RCC 7860 (cell line): ENCODE measurements around the gene VEZF1.

Experiments used
- DNase-seq: peaks from one replicate; pipeline ENCODE4 v3.0.0-alpha.2; 2015; ENCODE audit warnings: low spot score
- FAIRE-seq: peaks from 2 replicates; lab custom pipeline; 2012; peaks lifted over from hg19 to GRCh38; lab: Jason Lieb, UNC

Gene VEZF1

GRCh38 chr17:57953705-57954396 is 34.2 kb downstream of the VEZF1 start:
- FAIRE-seq: no peak
- no peak for DNase-seq

GRCh38 chr17:57953219-57953618 is 34.8 kb downstream of the VEZF1 start:
- no peak for DNase-seq
- FAIRE-seq: no peak

- DNase-seq: no peak
- no peak for FAIRE-seq
Measured at GRCh38 chr17:57949649-57950048, 38.4 kb downstream of the VEZF1 start.

GRCh38 chr17:57948555-57949420 is 39.3 kb downstream of the VEZF1 start:
- peak; percentile 99 for FAIRE-seq
- DNase-seq: peak; percentile 100

- no peak for FAIRE-seq
Measured at GRCh38 chr17:57948169-57948554, 39.9 kb downstream of the VEZF1 start.

GRCh38 chr17:57947369-57947768 is 40.7 kb downstream of the VEZF1 start:
- DNase-seq: no peak
- FAIRE-seq: no peak

More at GRCh38 chr17:57948169-57948554, 39.9 kb downstream of the VEZF1 start:
- no peak for DNase-seq

- peak; percentile 82 for FAIRE-seq
- peak; percentile 84 for DNase-seq
Measured at GRCh38 chr17:57946798-57947358, 41.2 kb downstream of the VEZF1 start.

GRCh38 chr17:57945996-57946797 is 41.9 kb downstream of the VEZF1 start:
- FAIRE-seq (no peak), DNase-seq (no peak)

- FAIRE-seq: no peak
- no peak for DNase-seq
Measured at GRCh38 chr17:57944908-57945307, 43.1 kb downstream of the VEZF1 start.

GRCh38 chr17:57943645-57944044 is 44.4 kb downstream of the VEZF1 start:
- FAIRE-seq (no peak), DNase-seq (no peak)

- FAIRE-seq: peak; percentile 10
Measured at GRCh38 chr17:57943140-57943539, 44.9 kb downstream of the VEZF1 start.

GRCh38 chr17:57941384-57942370 is 46.4 kb downstream of the VEZF1 start:
- FAIRE-seq (no peak), DNase-seq (no peak)

More at GRCh38 chr17:57943140-57943539, 44.9 kb downstream of the VEZF1 start:
- DNase-seq: peak; percentile 13

- DNase-seq (no peak), FAIRE-seq (no peak)
Measured at GRCh38 chr17:57940653-57941329, 47.3 kb downstream of the VEZF1 start.

GRCh38 chr17:57940231-57940630 is 47.8 kb downstream of the VEZF1 start:
- DNase-seq (no peak), FAIRE-seq (no peak)

GRCh38 chr17:57939797-57940196 is 48.3 kb downstream of the VEZF1 start:
- FAIRE-seq: no peak
- DNase-seq: no peak

- FAIRE-seq: no peak
- no peak for DNase-seq
Measured at GRCh38 chr17:57938061-57938502, 50.0 kb downstream of the VEZF1 start.

- FAIRE-seq: no peak
- no peak for DNase-seq
Measured at GRCh38 chr17:57937492-57937891, 50.6 kb downstream of the VEZF1 start.

GRCh38 chr17:57935833-57936807 is 51.9 kb downstream of the VEZF1 start:
- FAIRE-seq (no peak), DNase-seq (peak; percentile 42)
